ENCODE measurements around the gene FAM170B.

Gene FAM170B

GRCh38 chr10:49120911-49121310 lies 12.9 kb downstream of the FAM170B start:
- in situ Hi-C loops (cut with MboI; ENCODE audit: low sequenced_read_pairs, unreplicated experiment): no loop called here
- TF ChIP-seq CTCF (IDR thresholded peaks at IDR 0.05; ENCODE audit: borderline replicate concordance, control extremely low read depth, extremely low read depth, insufficient read depth, missing control alignments): no peak
- no peak for DNase-seq (ENCODE audit: low spot score)

- in situ Hi-C loops (cut with MboI; ENCODE audit: low sequenced_read_pairs, unreplicated experiment): no loop called here
- DNase-seq (ENCODE audit: low spot score): no peak
These were observed 14.1 kb downstream of the FAM170B start for GRCh38 chr10:49119746-49120145.

GRCh38 chr10:49118430-49119074 lies 15.3 kb downstream of the FAM170B start:
- TF ChIP-seq CTCF (IDR thresholded peaks at IDR 0.05; ENCODE audit: borderline replicate concordance, control extremely low read depth, extremely low read depth, insufficient read depth, missing control alignments): no peak
- DNase-seq (ENCODE audit: low spot score): no peak
- in situ Hi-C loops (cut with MboI; ENCODE audit: low sequenced_read_pairs, unreplicated experiment): no loop called here

More at GRCh38 chr10:49119746-49120145, 14.1 kb downstream of the FAM170B start:
- no peak for TF ChIP-seq CTCF (IDR thresholded peaks at IDR 0.05; ENCODE audit: borderline replicate concordance, control extremely low read depth, extremely low read depth, insufficient read depth, missing control alignments)

GRCh38 chr10:49117376-49118070 lies 16.3 kb downstream of the FAM170B start:
- no peak for DNase-seq (ENCODE audit: low spot score)
- no peak for TF ChIP-seq CTCF (IDR thresholded peaks at IDR 0.05; ENCODE audit: borderline replicate concordance, control extremely low read depth, extremely low read depth, insufficient read depth, missing control alignments)
- in situ Hi-C loops (cut with MboI; ENCODE audit: low sequenced_read_pairs, unreplicated experiment): no loop called here

GRCh38 chr10:49116509-49117375 lies 17.1 kb downstream of the FAM170B start:
- no peak for TF ChIP-seq CTCF (IDR thresholded peaks at IDR 0.05; ENCODE audit: borderline replicate concordance, control extremely low read depth, extremely low read depth, insufficient read depth, missing control alignments)
- no peak for DNase-seq (ENCODE audit: low spot score)
- in situ Hi-C loops (cut with MboI; ENCODE audit: low sequenced_read_pairs, unreplicated experiment): no loop called here

GRCh38 chr10:49115796-49116508 lies 17.9 kb downstream of the FAM170B start:
- no peak for TF ChIP-seq CTCF (IDR thresholded peaks at IDR 0.05; ENCODE audit: borderline replicate concordance, control extremely low read depth, extremely low read depth, insufficient read depth, missing control alignments)
- no peak for DNase-seq (ENCODE audit: low spot score)
- in situ Hi-C loops (cut with MboI; ENCODE audit: low sequenced_read_pairs, unreplicated experiment): no loop called here

Data from GM13976 (cell line).